Measurements from ENCODE around the gene FGF18. TPM values are rescaled to one million over a fixed set of nuclear protein-coding genes. Genes with fewer than 3 reads are reported as not detected.

FGF18 gene
- total RNA-seq, 1 donor: 0.54 TPM

- TF ChIP-seq CTCF (IDR thresholded peaks at IDR 0.05; ENCODE audit: insufficient read depth, low read length): no peak
- H3K4me3 ChIP-seq (ENCODE audit: low read depth, low read length): no peak overlapping the region
- peak; percentile 54 for DNase-seq (ENCODE audit: low read depth)
Measured at GRCh38 chr5:171462928-171463861, 43.7 kb downstream of the FGF18 start.

GRCh38 chr5:171463862-171464229 is 44.4 kb downstream of the FGF18 start:
- DNase-seq (ENCODE audit: low read depth): no peak
- H3K4me3 ChIP-seq (ENCODE audit: low read depth, low read length): no peak overlapping the region
- no peak for TF ChIP-seq CTCF (IDR thresholded peaks at IDR 0.05; ENCODE audit: insufficient read depth, low read length)

GRCh38 chr5:171464829-171465228 is 45.4 kb downstream of the FGF18 start:
- no peak overlapping the region for H3K4me3 ChIP-seq (ENCODE audit: low read depth, low read length)
- no peak for DNase-seq (ENCODE audit: low read depth)
- TF ChIP-seq CTCF (IDR thresholded peaks at IDR 0.05; ENCODE audit: insufficient read depth, low read length): no peak

GRCh38 chr5:171467107-171467506 is 47.7 kb downstream of the FGF18 start:
- H3K4me3 ChIP-seq (ENCODE audit: low read depth, low read length): no peak overlapping the region
- no peak for TF ChIP-seq CTCF (IDR thresholded peaks at IDR 0.05; ENCODE audit: insufficient read depth, low read length)
- DNase-seq (ENCODE audit: low read depth): no peak

- no peak for DNase-seq (ENCODE audit: low read depth)
- H3K4me3 ChIP-seq (ENCODE audit: low read depth, low read length): no peak overlapping the region
- no peak for TF ChIP-seq CTCF (IDR thresholded peaks at IDR 0.05; ENCODE audit: insufficient read depth, low read length)
Measured at GRCh38 chr5:171469326-171469725, 49.9 kb downstream of the FGF18 start.

GRCh38 chr5:171470420-171470819 is 51.0 kb downstream of the FGF18 start:
- TF ChIP-seq CTCF (IDR thresholded peaks at IDR 0.05; ENCODE audit: insufficient read depth, low read length): no peak
- no peak for DNase-seq (ENCODE audit: low read depth)
- no peak overlapping the region for H3K4me3 ChIP-seq (ENCODE audit: low read depth, low read length)

All from fibroblast of the aortic adventitia (primary cell).